ENCODE results near the gene SAMD11.

Gene SAMD11

GRCh38 chr1:993379-993995 is 69.8 kb downstream of the SAMD11 start:
- no peak for DNase-seq (ENCODE audit: low read depth, low spot score)

All from activated CD4-positive, CD25-positive, alpha-beta regulatory T cell treated with anti-CD3 and anti-CD28 coated beads, Interleukin-2, amount 50 U/mL, for 16 hours (primary cell).